ENCODE measurements around the gene RIPPLY2.
"Not testable (repeated sequence)": the region's sequence is repeated elsewhere in the genome, so short reads cannot be mapped to it uniquely, and the experiment has no call there.

Gene RIPPLY2

GRCh38 chr6:83860359-83860755 lies 7.2 kb downstream of the RIPPLY2 start:
- no peak for DNase-seq (ENCODE audit: low spot score)

DNA sequence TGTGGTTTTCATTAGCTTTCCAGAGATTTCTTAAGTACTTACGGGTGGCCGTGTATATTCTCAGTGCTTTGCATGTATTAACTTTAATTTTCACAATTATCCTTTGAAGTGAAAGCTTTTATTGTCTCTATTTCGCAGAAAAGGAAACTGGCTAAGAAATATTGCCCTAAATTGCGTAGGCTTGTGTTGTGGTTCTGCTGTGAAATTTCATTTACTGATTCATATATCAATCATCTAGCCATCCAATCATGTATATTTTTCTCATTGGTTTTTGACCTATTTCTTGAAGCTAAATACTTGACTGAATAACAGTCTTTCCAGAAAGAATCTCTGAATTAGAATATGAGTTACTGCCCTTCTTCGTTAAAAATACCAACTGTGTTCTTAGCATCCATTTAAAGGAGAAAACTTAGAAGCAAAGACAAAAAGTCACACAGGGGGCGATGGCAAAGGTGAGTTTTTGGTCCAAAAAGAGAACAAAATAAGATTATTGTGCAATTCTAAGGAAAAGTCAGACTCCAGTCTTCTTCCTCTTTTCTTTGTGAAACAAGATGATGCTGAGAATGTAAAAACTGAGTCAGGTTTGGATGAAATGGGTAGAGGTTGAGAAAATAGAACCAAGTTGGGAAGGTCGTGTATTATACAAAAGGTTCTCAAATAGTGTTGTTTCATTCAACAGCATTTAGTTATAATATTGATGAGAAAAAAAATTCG lies 7.8 kb downstream of the RIPPLY2 start:
- DNase-seq (ENCODE audit: low spot score), result no peak

DNA sequence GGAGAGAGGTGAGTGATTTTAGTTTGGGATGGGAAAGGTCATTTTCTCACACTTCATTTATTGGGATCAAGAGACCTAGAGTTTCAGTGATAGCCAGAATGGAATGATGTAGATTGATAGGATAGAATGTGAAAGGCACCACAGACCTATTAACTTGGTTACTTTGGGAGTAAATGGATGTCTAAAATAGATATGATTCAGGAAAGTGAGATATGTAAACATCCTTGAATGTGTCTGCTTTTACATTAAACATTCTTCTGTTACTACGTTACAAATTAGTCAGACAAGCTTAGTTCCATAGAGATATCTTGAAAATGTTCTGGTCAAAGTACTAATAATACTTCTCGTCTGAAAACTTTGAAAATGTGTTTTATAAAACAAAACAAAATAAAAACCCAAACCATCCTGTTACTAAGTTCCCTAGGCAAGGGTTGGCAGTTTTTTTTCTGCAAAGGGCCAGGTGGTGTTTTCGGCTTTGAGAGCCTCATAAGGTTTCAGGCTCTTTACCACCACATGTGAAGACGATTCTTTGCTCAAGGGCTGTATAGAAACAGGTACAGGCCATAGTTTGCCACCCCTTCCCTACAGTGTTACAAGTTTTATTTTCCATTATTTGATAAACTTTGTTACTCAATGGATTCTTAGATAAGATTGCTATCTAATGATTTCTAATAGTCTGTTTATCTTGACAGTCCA lies 9.8 kb downstream of the RIPPLY2 start:
- DNase-seq (ENCODE audit: low spot score), result no peak

GRCh38 chr6:83867043-83867442 lies 13.9 kb downstream of the RIPPLY2 start:
- no peak for DNase-seq (ENCODE audit: low spot score)

GRCh38 chr6:83867527-83868161 lies 14.5 kb downstream of the RIPPLY2 start:
- no peak for DNase-seq (ENCODE audit: low spot score)

GRCh38 chr6:83868639-83869038 lies 15.5 kb downstream of the RIPPLY2 start:
- DNase-seq (ENCODE audit: low spot score), result no peak

- DNase-seq (ENCODE audit: low spot score), result no peak
Measured at GRCh38 chr6:83870649-83871048, 17.5 kb downstream of the RIPPLY2 start.

GRCh38 chr6:83872386-83873118 lies 19.4 kb downstream of the RIPPLY2 start:
- no peak for DNase-seq (ENCODE audit: low spot score)

DNA sequence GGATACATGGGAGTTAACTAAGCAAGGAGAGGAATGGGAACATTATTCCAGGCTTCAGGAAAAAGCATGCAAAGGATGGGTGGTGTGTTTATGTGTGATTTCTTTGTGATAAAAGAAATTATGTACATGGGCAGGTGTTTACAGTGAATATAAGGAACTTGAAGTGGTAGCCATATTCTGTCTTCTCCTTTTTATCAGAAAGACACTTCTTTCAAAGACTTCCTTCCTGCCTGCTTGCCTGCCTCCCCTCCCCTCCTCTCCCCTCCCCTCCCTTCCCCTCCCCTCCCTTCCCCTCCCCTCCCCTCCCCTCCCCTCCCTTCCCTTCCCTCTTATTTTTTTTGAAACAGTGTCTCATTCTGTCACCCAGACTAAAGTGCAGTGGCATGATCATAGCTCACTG lies 20.7 kb downstream of the RIPPLY2 start:
- no peak for DNase-seq (ENCODE audit: low spot score)

- no peak for DNase-seq (ENCODE audit: low spot score)
Measured at GRCh38 chr6:83875843-83876242, 22.7 kb downstream of the RIPPLY2 start.

GRCh38 chr6:83878902-83879644 lies 25.9 kb downstream of the RIPPLY2 start:
- no peak for DNase-seq (ENCODE audit: low spot score)

GRCh38 chr6:83879746-83880145 lies 26.6 kb downstream of the RIPPLY2 start:
- no peak for DNase-seq (ENCODE audit: low spot score)

- DNase-seq (ENCODE audit: low spot score), result no peak
Measured at GRCh38 chr6:83883240-83883639, 30.1 kb downstream of the RIPPLY2 start.

DNA sequence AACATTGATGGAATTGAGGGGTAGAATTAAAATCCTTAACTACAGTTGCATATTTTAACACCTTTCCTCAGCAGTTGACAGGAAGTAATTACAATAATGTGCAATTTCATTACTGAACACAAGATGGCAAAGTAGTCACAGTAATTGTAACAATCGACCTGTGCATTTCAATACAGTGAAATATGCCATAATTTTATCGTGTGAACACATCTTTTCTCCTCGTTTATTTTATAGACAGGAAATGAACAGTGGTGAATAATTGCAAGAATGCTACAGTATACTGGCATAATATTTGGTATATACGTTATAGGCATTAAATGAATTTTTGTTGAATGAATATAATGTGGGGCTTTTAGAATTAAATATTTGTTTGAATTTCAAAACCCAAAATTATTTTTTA lies 31.4 kb downstream of the RIPPLY2 start:
- peak; percentile 28 for DNase-seq (ENCODE audit: low spot score)

- DNase-seq (ENCODE audit: low spot score), result no peak
Measured at GRCh38 chr6:83885984-83886383, 32.8 kb downstream of the RIPPLY2 start.

DNA sequence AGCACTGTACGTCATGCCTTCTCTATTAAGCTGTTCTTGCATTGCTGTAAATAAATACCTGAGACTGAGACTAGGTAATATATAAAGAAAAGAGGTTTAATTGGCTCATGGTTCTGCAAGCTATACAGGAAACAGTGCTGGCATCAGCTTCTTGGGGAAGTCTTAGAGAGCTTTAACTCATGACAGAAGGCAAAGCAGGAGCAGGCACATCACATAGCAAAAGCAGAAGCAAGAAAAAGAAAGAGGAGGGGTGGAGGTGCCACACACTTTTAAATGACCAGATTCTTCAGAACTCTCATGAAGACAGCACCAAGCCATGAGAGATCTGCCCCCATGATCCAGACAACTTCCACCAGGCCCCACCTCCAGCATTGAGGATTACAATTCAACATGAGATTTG lies 36.5 kb downstream of the RIPPLY2 start:
- no peak for DNase-seq (ENCODE audit: low spot score)

DNA sequence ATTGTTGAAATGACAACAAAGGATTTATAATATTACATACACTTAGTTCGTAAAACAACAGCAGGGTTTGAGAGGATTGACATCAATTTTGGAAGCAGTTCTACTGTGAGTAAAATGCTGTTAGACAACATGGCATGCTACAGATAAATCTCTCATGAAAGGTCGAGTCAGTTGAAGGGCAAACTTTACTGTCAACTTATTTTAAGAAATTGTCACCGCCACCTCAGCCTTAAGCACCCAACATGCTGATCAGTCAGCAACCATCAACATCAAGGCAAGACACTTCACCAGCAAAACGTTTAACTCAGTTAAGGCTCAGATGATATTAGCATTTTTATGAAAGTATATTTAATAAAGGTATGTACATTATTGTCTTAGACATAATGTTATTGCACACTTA lies 37.4 kb downstream of the RIPPLY2 start:
- no peak for DNase-seq (ENCODE audit: low spot score)

DNA sequence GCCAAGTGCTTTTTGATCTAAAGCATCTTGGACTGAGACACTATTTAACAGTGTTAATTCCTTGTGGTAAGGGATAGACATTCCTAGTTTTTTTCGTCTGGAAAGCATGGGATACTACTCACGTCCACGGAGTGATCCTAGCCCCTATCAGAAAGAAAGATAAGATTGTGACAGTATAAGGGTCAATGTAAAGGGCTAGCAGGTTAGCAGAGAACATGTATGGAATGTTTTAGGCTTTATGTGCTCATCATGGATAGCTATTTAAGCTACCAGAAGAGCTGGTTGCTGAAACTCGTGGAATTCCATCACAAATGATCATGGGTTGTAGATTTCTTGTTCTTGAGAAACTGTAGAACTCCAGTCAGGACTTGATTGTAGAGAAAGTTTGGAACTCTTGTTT lies 38.4 kb downstream of the RIPPLY2 start:
- DNase-seq (ENCODE audit: low spot score), result no peak

DNA sequence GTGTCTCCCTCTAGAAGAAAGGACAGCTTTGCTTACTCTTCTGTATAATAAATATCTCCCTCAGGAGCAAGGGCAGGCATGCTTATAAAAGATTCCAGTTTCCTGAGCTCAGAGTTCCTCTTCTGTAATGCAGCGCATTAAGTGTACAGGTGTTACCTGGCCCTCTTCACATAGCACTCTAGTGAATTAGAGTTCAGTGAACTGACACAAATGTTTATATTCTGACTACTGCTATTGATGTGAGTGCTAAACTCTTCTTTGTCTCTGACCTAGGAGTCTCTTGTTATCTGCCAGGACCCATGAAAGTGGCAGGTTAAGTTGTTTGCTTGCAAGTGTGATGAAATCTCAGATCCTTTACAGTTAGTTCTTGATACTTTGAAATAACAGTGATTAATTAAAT lies 39.9 kb downstream of the RIPPLY2 start:
- DNase-seq (ENCODE audit: low spot score), result no peak

- not testable (repeated sequence) for DNase-seq (ENCODE audit: low spot score)
Measured at GRCh38 chr6:83897094-83897493, 43.9 kb downstream of the RIPPLY2 start.

- no peak for DNase-seq (ENCODE audit: low spot score)
Measured at GRCh38 chr6:83901624-83902023, 48.5 kb downstream of the RIPPLY2 start.

DNA sequence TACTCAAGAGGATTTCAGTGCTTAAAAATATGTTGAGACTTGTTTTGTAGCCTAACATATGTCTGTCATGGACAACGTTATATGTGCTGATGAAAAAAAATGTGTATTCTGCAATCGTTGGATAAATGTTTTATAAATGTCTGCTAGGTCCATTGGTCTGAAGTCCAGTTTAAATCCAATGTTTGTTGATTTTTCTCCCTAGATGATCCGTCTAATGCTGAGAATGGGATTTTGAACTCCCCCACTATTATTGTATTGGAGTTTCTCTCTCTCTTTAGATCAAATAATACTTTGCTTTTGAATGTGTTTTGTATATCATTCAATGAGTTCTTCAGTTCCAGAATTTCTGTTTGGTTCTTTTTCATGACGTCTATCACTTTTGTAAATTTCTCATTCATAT lies 51.2 kb downstream of the RIPPLY2 start:
- no peak for DNase-seq (ENCODE audit: low spot score)

All from iPS-NIHi11 (cell line).